Thyroid gland (tissue), 4 donors: ENCODE data around the gene YPEL1.

Experiments used
- CTCF ChIP-seq, 6 experiments: fragments of 200-600 bp in 3 of 6; fragments of 450-650 bp in 3 of 6; sonication (generic) in 3 of 6; IDR thresholded peaks; one replicate each; pipeline ENCODE4 v1.5.1; 2016 to 2019; ENCODE audit warnings: antibody characterized with exemption in 6 of 6, mild to moderate bottlenecking in 2 of 6, inconsistent platforms in 1 of 6, moderate library complexity in 1 of 6
- POLR2A ChIP-seq, 2 donors: fragments of 450-650 bp; IDR thresholded peaks; one replicate each; pipeline ENCODE4 v1.6.1; 2017; ENCODE audit warnings: antibody characterized with exemption in 2 of 2, mild to moderate bottlenecking in 2 of 2, moderate library complexity in 1 of 2

GRCh38 chr22:21719024-21719423 lies 16.6 kb downstream of the YPEL1 start:
- no peak for TF ChIP-seq CTCF (IDR thresholded peaks at IDR 0.05)
- TF ChIP-seq POLR2A (IDR thresholded peaks at IDR 0.05) = no peak
